ENCODE data around the gene KIRREL3.

Gene KIRREL3

GRCh38 chr11:126440792-126441514 is 559.6 kb downstream of the KIRREL3 start:
- TF ChIP-seq CTCF (conservative IDR thresholded peaks at IDR 0.05; ENCODE audit: low read length), result peak; percentile 83
- no peak overlapping the region for H3K4me3 ChIP-seq (ENCODE audit: low read length)
- DNase-seq (ENCODE audit: low read depth), result peak; percentile 63

- DNase-seq (ENCODE audit: low read depth), result no peak
- no peak overlapping the region for H3K4me3 ChIP-seq (ENCODE audit: low read length)
- TF ChIP-seq CTCF (conservative IDR thresholded peaks at IDR 0.05; ENCODE audit: low read length), result no peak
Observed at GRCh38 chr11:126440276-126440675, 560.3 kb downstream of the KIRREL3 start.

- no peak for DNase-seq (ENCODE audit: low read depth)
Observed at GRCh38 chr11:126438691-126439090, 561.9 kb downstream of the KIRREL3 start.

GRCh38 chr11:126438272-126438671 is 562.3 kb downstream of the KIRREL3 start:
- TF ChIP-seq CTCF (conservative IDR thresholded peaks at IDR 0.05; ENCODE audit: low read length), result no peak
- no peak overlapping the region for H3K4me3 ChIP-seq (ENCODE audit: low read length)
- no peak for DNase-seq (ENCODE audit: low read depth)

More at GRCh38 chr11:126438691-126439090, 561.9 kb downstream of the KIRREL3 start:
- no peak overlapping the region for H3K4me3 ChIP-seq (ENCODE audit: low read length)
- TF ChIP-seq CTCF (conservative IDR thresholded peaks at IDR 0.05; ENCODE audit: low read length), result no peak

- DNase-seq (ENCODE audit: low read depth), result no peak
- H3K4me3 ChIP-seq (ENCODE audit: low read length), result no peak overlapping the region
- no peak for TF ChIP-seq CTCF (conservative IDR thresholded peaks at IDR 0.05; ENCODE audit: low read length)
Observed at GRCh38 chr11:126437731-126438130, 562.8 kb downstream of the KIRREL3 start.

- DNase-seq (ENCODE audit: low read depth), result no peak
- H3K4me3 ChIP-seq (ENCODE audit: low read length), result no peak overlapping the region
- TF ChIP-seq CTCF (conservative IDR thresholded peaks at IDR 0.05; ENCODE audit: low read length), result no peak
Observed at GRCh38 chr11:126436209-126436755, 564.3 kb downstream of the KIRREL3 start.

- no peak overlapping the region for H3K4me3 ChIP-seq (ENCODE audit: low read length)
- no peak for TF ChIP-seq CTCF (conservative IDR thresholded peaks at IDR 0.05; ENCODE audit: low read length)
- DNase-seq (ENCODE audit: low read depth), result no peak
Observed at GRCh38 chr11:126434950-126435335, 565.6 kb downstream of the KIRREL3 start.

Data from AG10803 (cell line).